Measurements from ENCODE around the gene SLC12A6.
"Not testable (repeated sequence)": the region's sequence is repeated elsewhere in the genome, so short reads cannot be mapped to it uniquely, and the experiment has no call there.

The SLC12A6 gene

DNA sequence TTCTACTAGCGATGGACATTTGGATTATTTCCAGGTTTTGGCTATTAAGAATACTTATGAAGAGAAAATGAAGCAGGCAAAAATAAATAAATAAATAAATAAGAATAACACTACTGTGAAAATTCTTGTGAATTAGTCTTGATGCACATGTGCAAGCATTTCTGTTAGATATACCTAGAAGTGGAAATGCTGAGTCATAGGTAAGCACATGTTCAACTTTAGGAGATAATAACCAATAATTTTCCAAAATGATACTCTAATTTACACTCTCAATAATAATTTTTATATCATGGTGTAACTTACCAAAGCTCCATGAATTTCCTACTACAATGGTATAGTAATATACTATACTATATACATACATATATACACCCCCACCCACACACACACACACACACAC is 89.4 kb downstream of the SLC12A6 start:
- no peak for DNase-seq

- no peak for DNase-seq
These were observed 91.2 kb downstream of the SLC12A6 start for GRCh38 chr15:34246276-34246976.

DNA sequence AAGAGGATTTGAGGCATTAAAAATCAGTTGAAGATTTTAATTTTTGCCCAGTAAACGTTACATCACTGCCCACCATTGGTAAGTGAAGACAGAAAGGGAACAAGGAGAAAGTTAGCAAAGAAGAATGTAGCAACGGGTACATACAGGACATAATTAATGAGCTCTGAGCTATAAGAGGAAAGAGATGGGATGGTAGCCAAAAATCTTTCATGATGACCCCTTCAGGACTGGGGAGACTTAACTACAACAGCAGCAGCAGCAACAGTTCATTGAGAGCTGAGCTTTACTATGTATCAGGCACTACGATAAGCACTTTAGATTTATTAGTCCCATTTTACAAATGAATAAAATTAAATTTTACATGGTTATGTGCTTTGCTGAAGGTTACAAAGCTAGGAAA is 94.4 kb downstream of the SLC12A6 start:
- DNase-seq = no peak

DNA sequence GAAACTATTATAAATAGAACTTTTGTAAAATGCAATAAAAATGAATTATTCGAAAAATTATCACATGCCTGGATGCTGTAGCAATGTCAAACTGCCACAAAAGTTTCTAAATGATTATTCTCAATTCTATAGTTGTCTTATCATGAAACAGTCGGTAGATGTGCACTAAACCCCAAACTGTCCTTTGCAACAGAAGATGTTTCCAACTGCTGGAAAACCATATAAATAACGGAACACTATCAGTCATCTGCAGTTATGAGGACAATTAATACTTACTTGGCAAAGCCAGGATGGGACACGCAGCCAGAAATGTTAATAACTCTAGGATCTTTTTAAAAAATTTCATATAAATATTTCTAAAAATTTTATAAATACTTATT is 95.3 kb downstream of the SLC12A6 start:
- DNase-seq = no peak

GRCh38 chr15:34241376-34242330 is 95.9 kb downstream of the SLC12A6 start:
- no peak for DNase-seq

DNA sequence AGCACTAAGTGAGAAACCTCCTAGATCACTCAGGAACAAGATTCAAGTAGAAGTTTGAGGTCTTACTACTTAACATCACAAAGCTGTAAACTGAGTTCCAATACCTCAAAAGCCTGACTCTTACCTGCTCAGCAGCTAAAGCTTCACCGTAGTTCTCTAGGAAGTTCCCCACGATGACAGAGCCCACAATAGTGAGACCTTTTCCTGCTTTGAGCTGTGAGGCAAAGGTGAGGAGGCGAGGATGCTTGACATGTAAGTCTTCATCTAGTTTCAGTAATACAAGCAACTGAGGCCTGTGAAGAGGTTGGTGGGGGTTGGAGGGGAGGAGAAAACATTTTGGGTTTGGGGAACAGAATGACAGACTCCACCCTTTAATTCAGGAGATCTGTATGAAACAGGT is 97.0 kb downstream of the SLC12A6 start:
- no peak for DNase-seq

GRCh38 chr15:34239151-34239808 is 98.3 kb downstream of the SLC12A6 start:
- no peak for DNase-seq

DNA sequence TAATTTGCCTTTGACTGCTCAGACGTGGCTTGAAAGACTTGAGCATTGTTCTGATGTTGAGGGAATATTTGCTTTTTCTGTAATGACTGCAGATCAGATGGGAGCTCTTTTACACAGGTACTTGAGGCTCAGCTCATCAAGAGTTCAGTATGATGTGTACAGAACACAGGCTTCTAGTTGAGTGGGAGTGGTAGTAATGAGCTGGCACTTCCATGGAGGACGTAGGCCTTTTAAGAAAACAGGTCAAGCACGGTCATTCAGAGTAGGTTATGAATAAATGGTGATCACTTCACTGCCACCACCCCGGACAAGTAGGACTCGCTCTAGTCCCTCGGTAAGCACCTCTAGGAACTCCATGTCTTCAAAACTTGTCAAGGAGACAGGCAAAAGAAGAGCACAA is 104.0 kb downstream of the SLC12A6 start:
- no peak for DNase-seq

- no peak for DNase-seq
These were observed 113.5 kb downstream of the SLC12A6 start for GRCh38 chr15:34223904-34224596.

DNA sequence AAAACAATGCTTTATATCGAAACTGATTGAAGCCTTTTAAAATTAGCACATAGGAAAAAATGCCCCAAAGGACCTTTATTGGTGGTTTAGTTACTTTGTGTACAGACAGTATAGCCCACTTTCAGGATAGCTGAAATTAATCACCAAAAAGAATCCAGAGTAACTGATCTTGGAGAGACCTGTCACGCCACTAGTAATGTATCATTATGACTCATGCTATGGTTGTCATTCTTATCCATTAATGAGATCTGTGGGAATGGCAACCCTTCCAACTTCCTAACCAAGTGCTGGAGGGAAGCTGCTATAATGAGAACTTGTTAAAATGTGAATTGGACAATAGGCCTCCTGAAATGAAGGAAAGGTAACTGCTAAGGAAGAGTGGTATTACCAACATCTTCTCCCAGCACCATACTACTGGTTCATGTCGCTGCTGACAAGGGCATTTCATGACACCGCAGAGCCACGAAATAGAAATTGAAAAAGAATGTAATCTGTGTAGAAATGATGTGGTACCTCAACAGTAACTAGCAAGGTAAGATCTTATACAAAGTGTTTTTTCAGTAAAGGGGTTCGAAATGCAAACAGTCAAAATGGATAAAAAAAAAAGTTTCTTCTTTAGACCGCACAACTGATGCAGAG is 119.9 kb downstream of the SLC12A6 start:
- DNase-seq = no peak

DNA sequence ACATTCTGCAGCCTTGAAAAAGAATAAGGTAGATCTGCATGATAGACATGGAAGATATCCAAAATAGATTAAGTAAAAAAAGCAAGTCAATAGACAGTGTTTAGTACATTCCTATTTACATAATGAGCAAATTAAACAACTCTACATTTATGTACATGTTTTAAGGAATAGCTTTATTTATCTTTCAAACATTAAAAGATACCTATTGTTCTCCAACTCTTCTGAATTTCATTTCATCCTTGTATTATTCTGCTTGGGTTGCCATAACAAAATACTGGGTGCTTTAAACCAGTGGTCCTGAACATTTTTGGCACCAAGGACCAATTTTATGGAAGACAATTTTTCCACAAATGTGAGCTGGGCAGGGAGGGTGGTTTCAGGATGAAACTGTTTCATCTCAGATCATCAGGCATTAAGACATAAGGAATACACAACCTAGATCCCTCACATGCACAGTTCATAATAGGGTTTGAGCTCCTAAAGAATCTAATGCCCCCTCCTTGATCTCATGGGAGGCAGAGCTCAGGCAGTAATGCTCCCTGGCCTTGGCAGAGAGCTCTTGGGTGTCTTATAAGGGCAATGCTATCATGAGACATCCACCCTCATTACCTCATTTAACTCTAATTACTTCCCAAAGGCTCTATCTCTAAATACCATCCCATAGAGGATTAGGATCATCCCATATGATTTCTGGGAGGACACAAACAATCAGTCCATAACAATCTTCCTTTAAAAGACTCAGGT is 120.9 kb downstream of the SLC12A6 start:
- DNase-seq = no peak

DNA sequence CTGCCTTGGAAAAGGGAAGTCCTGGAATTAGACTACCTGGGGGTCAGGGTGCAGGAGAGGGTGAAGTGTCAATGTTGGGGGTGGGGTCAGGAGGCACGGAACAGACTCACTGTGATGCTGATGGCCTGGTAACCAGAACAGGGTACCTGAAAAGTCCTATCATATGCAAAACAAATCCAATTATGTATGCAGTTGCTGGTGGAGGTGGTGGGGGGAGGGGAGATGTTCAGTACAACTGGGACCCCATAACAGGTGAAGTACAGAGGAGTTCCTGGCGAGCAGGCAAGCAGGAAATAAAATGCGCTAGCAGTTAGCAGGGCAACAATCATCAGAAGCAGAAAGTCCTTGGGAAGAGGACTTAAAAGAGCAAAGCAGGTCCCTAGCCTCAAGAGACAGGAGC is 123.4 kb downstream of the SLC12A6 start:
- DNase-seq = no peak

DNA sequence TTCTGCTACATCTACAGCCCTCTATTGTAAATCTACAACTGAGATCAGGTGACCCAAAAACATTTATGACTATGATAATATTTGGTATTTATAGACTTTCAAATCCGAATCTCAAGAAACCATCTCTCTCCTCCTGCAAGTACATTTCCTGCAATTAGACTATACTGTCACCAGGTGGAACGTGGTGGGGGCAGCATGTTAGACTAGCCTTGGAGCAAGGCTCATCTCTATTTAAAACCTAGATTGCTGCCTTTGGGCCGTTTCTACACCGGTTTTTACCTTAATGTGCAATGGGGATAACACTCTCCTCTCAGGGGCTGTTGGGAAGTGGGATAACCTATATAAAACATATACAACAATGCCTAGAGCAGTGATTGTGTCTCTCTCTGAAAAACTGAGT is 123.9 kb downstream of the SLC12A6 start:
- no peak for DNase-seq

DNA sequence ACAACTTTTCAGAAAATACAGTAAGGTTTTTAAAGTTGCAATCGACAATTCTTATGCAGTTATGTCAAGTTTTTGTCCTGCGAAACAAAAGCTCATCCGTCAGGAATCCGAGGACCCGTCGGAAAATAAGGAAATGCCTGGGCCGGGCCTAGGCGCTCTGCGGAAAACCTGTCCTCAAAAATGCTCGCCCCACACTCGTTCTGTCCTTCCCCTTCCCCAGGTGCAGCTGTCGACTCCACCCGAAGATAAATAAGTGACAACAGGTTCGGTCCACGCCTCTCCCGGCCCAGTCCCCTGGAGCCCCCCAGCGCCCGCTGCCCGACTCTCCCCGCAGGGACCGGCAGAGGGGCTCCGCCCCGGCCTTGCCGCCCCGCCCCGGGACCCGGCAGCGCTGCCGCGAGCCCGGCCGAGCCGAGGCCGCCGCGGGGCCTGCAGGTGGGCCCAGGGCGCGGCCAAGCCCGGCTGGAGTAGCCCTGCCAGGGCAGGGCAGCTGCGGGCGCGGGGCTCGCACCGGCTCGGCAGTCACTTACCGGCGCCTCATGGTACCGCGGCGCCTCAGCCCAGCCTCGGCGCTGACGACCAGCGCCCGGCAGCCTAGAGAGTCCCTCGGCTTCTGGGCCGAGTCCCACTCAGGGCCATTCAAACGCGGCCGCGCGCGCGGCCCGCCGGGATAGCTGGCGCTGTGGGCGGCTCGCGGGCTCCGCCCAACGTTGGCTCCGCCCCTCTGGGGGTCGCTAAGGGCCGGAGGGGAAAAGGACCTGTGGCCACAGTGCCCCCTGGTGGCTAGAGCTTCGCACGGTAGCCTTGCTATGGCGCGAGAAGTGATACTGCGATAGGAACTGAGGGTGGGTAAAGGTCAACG is 127.9 kb downstream of the SLC12A6 start, which contains the start of gene KATNBL1:
KATNBL1 (minus strand) TSS at position 676 of the 862 bp plus-strand sequence. CDS start 46,420 bp downstream, outside the sequence.
- DNase-seq = peak; percentile 93

GRCh38 chr15:34206011-34206410 is 131.6 kb downstream of the SLC12A6 start:
- DNase-seq = no peak

GRCh38 chr15:34203936-34204335 is 133.6 kb downstream of the SLC12A6 start:
- DNase-seq = no peak

DNA sequence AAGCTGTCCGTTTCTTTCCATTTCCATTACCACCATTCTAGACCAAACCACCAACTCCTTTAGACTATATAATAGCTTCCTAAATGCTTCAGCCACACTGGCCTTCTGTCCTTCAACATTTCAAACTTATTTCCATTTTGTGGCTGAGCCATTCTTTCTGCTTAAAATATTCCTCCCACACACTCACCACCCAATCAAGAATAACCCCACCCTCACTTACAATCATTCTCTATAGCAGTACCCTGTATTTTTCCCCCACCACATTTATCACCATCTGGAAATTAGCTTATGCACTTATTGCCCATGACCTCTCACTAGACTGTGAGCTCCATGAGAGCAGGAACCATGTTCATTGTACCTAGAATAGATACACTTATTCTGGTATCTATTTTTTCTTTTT is 134.3 kb downstream of the SLC12A6 start:
- no peak for DNase-seq

DNA sequence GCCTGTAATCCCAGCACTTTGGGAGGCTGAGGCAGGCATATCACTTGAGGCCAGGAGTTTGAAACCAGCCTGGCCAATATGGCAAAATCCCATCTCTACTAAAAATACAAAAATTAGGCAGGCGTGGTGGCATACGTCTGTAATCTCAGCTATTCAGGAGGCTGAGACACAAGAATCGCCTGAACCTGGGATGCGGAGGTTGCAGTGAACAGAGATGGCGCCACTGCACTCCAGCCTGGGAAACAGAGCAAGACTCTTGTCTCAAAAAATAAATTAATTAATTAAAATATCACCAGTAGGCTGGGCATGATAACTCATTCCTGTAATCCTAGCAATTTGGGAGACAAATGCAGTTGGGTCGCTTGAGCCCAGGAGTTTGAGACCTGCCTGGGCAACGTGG is 144.3 kb downstream of the SLC12A6 start:
- DNase-seq = not testable (repeated sequence)

DNA sequence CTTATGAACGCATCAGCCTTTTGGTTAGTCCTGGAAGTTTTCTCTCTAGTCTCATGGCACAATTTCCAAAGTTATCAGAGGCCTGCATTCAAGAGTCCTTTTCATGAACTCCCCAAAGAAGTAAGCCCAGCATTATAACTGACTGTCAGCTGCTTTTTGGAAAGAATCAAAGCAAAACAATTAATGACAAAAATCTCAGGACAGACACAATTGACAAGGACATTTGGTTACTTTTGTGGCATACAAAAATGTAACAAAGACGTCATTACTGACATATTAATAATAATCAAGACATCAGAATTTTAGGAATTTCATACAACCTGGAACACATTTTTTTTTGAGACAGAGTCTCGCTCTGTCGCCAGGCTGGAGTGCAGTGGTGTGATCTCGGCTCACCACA is 148.9 kb downstream of the SLC12A6 start:
- no peak for DNase-seq

DNA sequence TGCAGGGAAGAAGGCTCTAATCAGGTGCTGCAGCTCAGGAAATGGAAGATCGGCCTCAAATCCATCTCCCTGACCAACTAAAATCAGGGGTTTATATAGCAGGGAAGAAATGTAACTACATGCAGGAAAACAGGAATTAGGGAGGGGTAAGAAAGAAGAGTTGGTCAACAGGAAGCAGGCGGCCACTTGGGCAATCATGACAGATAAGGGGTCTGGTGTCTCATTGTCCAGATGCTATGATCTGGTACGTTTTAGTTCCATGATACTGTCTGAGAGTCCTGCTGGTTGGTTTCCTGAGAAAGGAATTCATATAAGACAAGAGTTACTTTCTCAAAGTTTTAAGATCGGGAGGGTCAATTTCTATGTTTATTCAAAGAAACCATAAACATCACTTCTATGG is 151.9 kb downstream of the SLC12A6 start:
- DNase-seq = no peak

GRCh38 chr15:34182942-34183341 is 154.6 kb downstream of the SLC12A6 start:
- DNase-seq = no peak
